Heart left ventricle (tissue), 16 donors: ENCODE measurements around the gene EIF4ENIF1. TPM values are rescaled to one million over a fixed set of nuclear protein-coding genes. Genes with fewer than 3 reads are reported as not detected.
A peak's percentile ranks its signal among the peaks of the same experiment; 100 is the strongest.
"Not testable (repeated sequence)": the region's sequence is repeated elsewhere in the genome, so short reads cannot be mapped to it uniquely, and the experiment has no call there.

Source experiments
- ATAC-seq, 4 donors: fragments of 200-7000 bp; cut with Tn5 transposase; one replicate each; pipeline ENCODE4 v1.9.1; 2020 to 2022; ENCODE audit warnings: moderate library complexity in 4 of 4, mild to moderate bottlenecking in 3 of 4, moderate number of reproducible peaks in 1 of 4
- DNase-seq, 5 donors: peaks; one replicate each; pipeline ENCODE4 v3.0.0-alpha.2; 2020
- H3K27ac ChIP-seq, 12 donors: fragments of 200-600 bp; sonication (generic) in 4 of 12; one replicate each; pipeline versions ENCODE4 v1.5.0 to v1.8.0; 2016 to 2022; ENCODE audit warnings: mild to moderate bottlenecking in 2 of 12
- H3K27me3 ChIP-seq, 9 donors: fragments of 200-600 bp; sonication (generic) in 2 of 9; one replicate each; pipeline versions ENCODE4 v1.5.1 to v1.8.0; 2016 to 2022; ENCODE audit warnings: mild to moderate bottlenecking in 3 of 9
- H3K36me3 ChIP-seq, 9 donors: fragments of 200-600 bp; sonication (generic) in 2 of 9; one replicate each; pipeline versions ENCODE4 v1.5.0 to v1.8.0; 2018 to 2022; ENCODE audit warnings: mild to moderate bottlenecking in 2 of 9
- H3K4me1 ChIP-seq, 12 donors: fragments of 200-600 bp; sonication (generic) in 4 of 12; one replicate each; pipeline versions ENCODE4 v1.5.0 to v1.8.0; 2016 to 2022; ENCODE audit warnings: mild to moderate bottlenecking in 3 of 12
- H3K4me3 ChIP-seq, 12 donors: fragments of 200-600 bp; sonication (generic) in 4 of 12; one replicate each; pipeline versions ENCODE4 v1.5.0 to v1.8.0; 2017 to 2022; ENCODE audit warnings: mild to moderate bottlenecking in 9 of 12, moderate library complexity in 4 of 12
- H3K9me3 ChIP-seq, 12 donors: fragments of 200-600 bp; sonication (generic) in 4 of 12; one replicate each; pipeline versions ENCODE4 v1.5.0 to v1.8.0; 2016 to 2022; ENCODE audit warnings: mild to moderate bottlenecking in 1 of 12
- CTCF ChIP-seq, 12 donors: fragments of 200-600 bp; sonication (generic) in 4 of 12; IDR thresholded peaks; one replicate each; pipeline versions ENCODE4 v1.5.0 to v1.8.0; 2018 to 2022; ENCODE audit warnings: antibody characterized with exemption in 12 of 12, mild to moderate bottlenecking in 5 of 12
- POLR2A ChIP-seq, 2 donors: fragments of 450-650 bp; IDR thresholded peaks; one replicate each; pipeline ENCODE4 v1.6.1; 2017; ENCODE audit warnings: antibody characterized with exemption in 2 of 2, mild to moderate bottlenecking in 2 of 2, moderate library complexity in 2 of 2
- WGBS, 4 donors: extraction: QIAGEN DNeasy Blood & Tissue Kit in 2 of 4; methylation state at CpG; one replicate each; pipeline versions ENCODE4 v1.1.5 to v1.1.7; 2013 to 2018; 5-methylcytosine and 5-hydroxymethylcytosine counted together
- intact Hi-C, 10 donors: fragments of 100-400 bp; cut with DNase I; formaldehyde crosslinking; loops; one replicate each; pipeline versions ENCODE4 v1.11.1 to v1.14.2; 2022
- polyA plus RNA-seq, 2 donors: library from polyadenylated mRNA; stranded (reverse); fragments of 200-250 nt; gene quantifications; one replicate each; pipeline ENCODE4 v1.2.3, GENCODE V29; 2013
- total RNA-seq, 9 donors: library from RNA; depleted of rRNA in 2 of 9; stranded (reverse); fragments of >200 nt in 2 of 9; fragmentation: NEBNext Ultra II Directional in 3 of 9; extraction: Animal tissue kit (Norgen Biotek cat#: 25700) in 3 of 9; gene quantifications; one replicate each; pipeline versions ENCODE4 v1.1.0 to v1.2.4, GENCODE V29; 2016 to 2023
- donor health status: ischemic (EF 13 %, LVEDD 7.1; RV severe dilation, severe dysfunction).
- donor health status: healthy with polysubstance abuse.
- donor health status: DM: no; HTN: yes; CAD: no.
- donor health status: DM: no; HTN: no; CAD: no.
- donor health status: ischemic (EF 25% LVEDD 6.9; RV normal size, moderate dysfunction).
- donor health status: ischemic (EF 25% LVEDD 5.7; RV mildly dilated, moderate dysfunction).
- donor health status: healthy.
- donor health status: DM: yes; HTN: yes; CAD: no.
- donor health status: ischemic (EF 35%, LVEDD 5.7; RV mildly dilated, moderate dysfunction).
- donor health status: nonischemic (EF 11% LVEDD 7.7; RV severe dilation, severe dysfunction).
- donor health status: DM: yes; HTN: yes; CAD: no.
- donor health status: PGD.
- donor health status: ischemic (EF 29% LVEDD 5.4; RV normal size, mild dysfunction).
- donor health status: nonischemic (EF 23%, LVEDD 6.1; RV moderate dilation, normal function).

EIF4ENIF1 gene
- total and polyA plus RNA-seq, 11 donors: 8.3 to 31.2 (median 22.5) TPM

- intact Hi-C loops: loop anchor here in 5 of 10 donors (5.0 to 10.0 kb wide), 8 partner anchors 99 to 892 kb away; partner anchors contain the start of genes PATZ1 (in 2 of the 5), DEPDC5 (in 1 of the 5), DRG1 (in 1 of the 5) and PRR14L (in 1 of the 5)
- WGBS, 4 donors: 2 to 4% (median 3%) methylated on average over 29 to 30 of the region's 30 CpGs
- H3K27me3 ChIP-seq: no peaks in the 10 kb centered on the region
- ATAC-seq (peak in 3 of 4 donors; percentile 11 to 30 (median 23)), DNase-seq (peak; percentile 29 to 68 (median 35))
- H3K4me3 ChIP-seq: peak overlapping the region; percentile 53 to 95 (median 84)
- H3K4me1 ChIP-seq: peaks cover 0 to 22% (median 11%) of the 10 kb centered on the region in 12 donors
- H3K27ac ChIP-seq: peak overlapping the region in 11 of 12 donors; percentile 65 to 93 (median 83)
- H3K9me3 ChIP-seq: peaks cover 0 to 3% (median 0%) of the 10 kb centered on the region in 12 donors
- no peaks in the 10 kb centered on the region for H3K36me3 ChIP-seq
- TF ChIP-seq CTCF (IDR thresholded peaks at IDR 0.05): no peak
- TF ChIP-seq POLR2A (IDR thresholded peaks at IDR 0.05): no peak
Observed at GRCh38 chr22:31496735-31497146, 7.1 kb upstream of the EIF4ENIF1 start.

GRCh38 chr22:31496007-31496734 is 6.5 kb upstream of the EIF4ENIF1 start, which contains the start of gene SFI1:
SFI1 (plus strand) TSS chr22:31496536; CDS start chr22:31508285, 11,749 bp downstream.
- H3K9me3 ChIP-seq: peaks cover 0 to 3% (median 0%) of the 10 kb centered on the region in 12 donors
- H3K36me3 ChIP-seq: no peaks in the 10 kb centered on the region
- no peaks in the 10 kb centered on the region for H3K27me3 ChIP-seq
- H3K4me3 ChIP-seq: peak within 1 kb of the TSS; percentile 53 to 95 (median 84)
- WGBS, 4 donors: 0 to 1% (median 0%) methylated on average over 14 to 70 of the region's 70 CpGs
- peaks cover 2 to 28% (median 13%) of the 10 kb centered on the region in 12 donors for H3K4me1 ChIP-seq
- intact Hi-C loops: loop anchor here in 5 of 10 donors (5.0 to 10.0 kb wide), 8 partner anchors 99 to 891 kb away; partner anchors contain the start of genes PATZ1 (in 2 of the 5), DEPDC5 (in 1 of the 5), DRG1 (in 1 of the 5) and PRR14L (in 1 of the 5)
- H3K27ac ChIP-seq: peak within 1 kb of the TSS in 11 of 12 donors; percentile 65 to 93 (median 83)
- ATAC-seq (peak; percentile 92 to 98 (median 97)), DNase-seq (peak; percentile 92 to 96 (median 93))
- peak in 1 of 2 donors; percentile 52 for TF ChIP-seq POLR2A (IDR thresholded peaks at IDR 0.05)
- peak in 9 of 12 donors; percentile 14 to 59 (median 37) for TF ChIP-seq CTCF (IDR thresholded peaks at IDR 0.05)

- no peak for TF ChIP-seq CTCF (IDR thresholded peaks at IDR 0.05)
- no peak for TF ChIP-seq POLR2A (IDR thresholded peaks at IDR 0.05)
- H3K4me1 ChIP-seq: peaks cover 3 to 36% (median 19%) of the 10 kb centered on the region in 12 donors
- peaks cover 0 to 3% (median 0%) of the 10 kb centered on the region in 12 donors for H3K9me3 ChIP-seq
- DNase-seq: no peak
- no peaks in the 10 kb centered on the region for H3K36me3 ChIP-seq
- H3K27me3 ChIP-seq: no peaks in the 10 kb centered on the region
- 79 to 83% (median 82%) methylated on average over 15 of the region's 15 CpGs for WGBS, 4 donors
- intact Hi-C loops: loop anchor here in 5 of 10 donors (5.0 to 10.0 kb wide), 8 partner anchors 98 to 891 kb away; partner anchors contain the start of genes PATZ1 (in 2 of the 5), DEPDC5 (in 1 of the 5), DRG1 (in 1 of the 5) and PRR14L (in 1 of the 5)
- ATAC-seq: no peak
- H3K27ac ChIP-seq: peak overlapping the region in 11 of 12 donors; percentile 65 to 93 (median 83)
- peak overlapping the region in 10 of 12 donors; percentile 62 to 95 (median 84) for H3K4me3 ChIP-seq
Observed at GRCh38 chr22:31495343-31495742, 5.7 kb upstream of the EIF4ENIF1 start.

DNA sequence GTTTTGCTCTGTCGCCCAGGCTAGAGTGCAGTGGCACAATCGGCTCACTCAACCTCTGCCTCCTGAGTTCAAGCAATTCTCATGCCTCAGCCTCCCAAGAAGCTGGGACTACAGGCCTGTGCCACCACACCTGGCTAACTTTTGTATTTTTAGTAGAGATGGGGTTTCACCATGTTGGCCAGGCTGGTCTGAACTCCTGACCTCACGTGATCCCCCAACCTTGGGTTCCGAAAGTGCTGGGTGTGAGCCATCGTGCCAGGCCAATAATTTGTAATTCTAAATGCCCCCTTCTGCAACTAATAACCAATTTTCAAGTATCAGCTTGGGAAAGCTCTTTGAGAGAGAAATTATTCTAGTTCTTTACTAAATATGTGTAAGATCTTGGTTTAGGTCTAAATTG is 3.7 kb upstream of the EIF4ENIF1 start:
- H3K4me3 ChIP-seq, H3K9me3 ChIP-seq, DNase-seq, H3K36me3 ChIP-seq, ATAC-seq, H3K27me3 ChIP-seq: not testable (repeated sequence)
- intact Hi-C loops: loop anchor here in 7 of 10 donors (5.0 to 10.0 kb wide), 6 partner anchors 139 to 889 kb away; partner anchors contain the start of genes DEPDC5 (in 1 of the 7), PATZ1 (in 1 of the 7), PRR14L (in 1 of the 7) and TCN2 (in 1 of the 7)
- Histone ChIP-seq H3K27ac (peak overlapping the region in 4 of 12 donors; percentile 25 to 58 (median 48)), H3K4me1 (peaks cover 3 to 49% (median 24%) of the 10 kb centered on the region in 12 donors)
- 93 to 97% (median 96%) methylated on average over 5 of the region's 5 CpGs for WGBS, 4 donors
